Ishikawa (cell line): ENCODE measurements around the gene APBA1.

Source experiments
- CEBPB ChIP-seq: IDR thresholded peaks from 2 replicates; pipeline ENCODE4 v1.6.1; 2012
- RAD21 ChIP-seq: IDR thresholded peaks from 2 replicates; pipeline ENCODE4 v1.6.1; 2012; ENCODE audit warnings: low read depth
- TAF1 ChIP-seq: IDR thresholded peaks from 2 replicates; pipeline ENCODE4 v1.6.1; 2012; ENCODE audit warnings: low read depth, mild to moderate bottlenecking
- YY1 ChIP-seq: IDR thresholded peaks from 2 replicates; pipeline ENCODE4 v1.6.1; 2012; ENCODE audit warnings: low read depth
- TF ChIP-seq, protein P1 (sequence below): IDR thresholded peaks from 2 replicates; pipeline ENCODE4 v1.6.1; 2012

DNA sequence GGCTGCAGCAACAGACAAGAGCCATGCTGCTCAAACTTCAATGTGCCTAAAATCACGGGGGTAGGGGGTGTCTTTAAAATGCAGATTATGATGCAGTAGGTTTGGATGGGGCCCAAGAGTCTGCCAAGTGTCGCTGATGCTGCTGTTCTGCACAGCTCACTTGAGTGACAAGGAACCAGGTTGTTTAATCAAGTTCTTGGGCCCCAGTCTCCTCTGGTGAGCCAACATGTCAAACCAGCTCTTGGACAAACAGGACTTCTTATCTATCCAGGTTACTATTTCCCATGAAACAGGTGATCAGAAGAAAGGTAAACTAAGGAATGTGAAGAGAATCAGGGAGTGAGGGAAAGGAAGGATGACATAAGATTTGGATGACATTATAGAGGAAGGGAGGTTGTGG is 78.0 kb downstream of the APBA1 start:
- no peak for TF ChIP-seq YY1
- TF ChIP-seq TAF1, result no peak
- TF ChIP-seq, protein P1, sequence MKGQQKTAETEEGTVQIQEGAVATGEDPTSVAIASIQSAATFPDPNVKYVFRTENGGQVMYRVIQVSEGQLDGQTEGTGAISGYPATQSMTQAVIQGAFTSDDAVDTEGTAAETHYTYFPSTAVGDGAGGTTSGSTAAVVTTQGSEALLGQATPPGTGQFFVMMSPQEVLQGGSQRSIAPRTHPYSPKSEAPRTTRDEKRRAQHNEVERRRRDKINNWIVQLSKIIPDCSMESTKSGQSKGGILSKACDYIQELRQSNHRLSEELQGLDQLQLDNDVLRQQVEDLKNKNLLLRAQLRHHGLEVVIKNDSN, result no peak
- TF ChIP-seq CEBPB, result no peak
- TF ChIP-seq RAD21, result no peak
